Jurkat, Clone E6-1 (cell line): ENCODE results near the gene EMILIN1.

Experiments
- DNase-seq: peaks from one replicate; pipeline ENCODE4 v3.0.0-alpha.2; 2011; ENCODE audit warnings: low read depth, low spot score
- H3K4me3 ChIP-seq: 2 replicates; pipeline ENCODE4 v1.5.1; 2011; ENCODE audit warnings: mild to moderate bottlenecking, low read length, control low read depth, moderate library complexity

Gene EMILIN1

GRCh38 chr2:27087823-27088410 lies 9.5 kb downstream of the EMILIN1 start:
- H3K4me3 ChIP-seq = no peak overlapping the region
- no peak for DNase-seq

- no peak for DNase-seq
- H3K4me3 ChIP-seq = no peak overlapping the region
Measured at GRCh38 chr2:27088634-27089033, 10.2 kb downstream of the EMILIN1 start.

GRCh38 chr2:27089111-27089954 lies 10.9 kb downstream of the EMILIN1 start:
- H3K4me3 ChIP-seq = no peak overlapping the region
- DNase-seq = no peak

GRCh38 chr2:27091746-27092695 lies 13.6 kb downstream of the EMILIN1 start:
- DNase-seq = no peak
- H3K4me3 ChIP-seq = no peak overlapping the region

GRCh38 chr2:27092696-27093429 lies 14.4 kb downstream of the EMILIN1 start:
- no peak overlapping the region for H3K4me3 ChIP-seq
- no peak for DNase-seq

- no peak overlapping the region for H3K4me3 ChIP-seq
- DNase-seq = no peak
Measured at GRCh38 chr2:27093430-27094352, 15.3 kb downstream of the EMILIN1 start.

- no peak for DNase-seq
- no peak overlapping the region for H3K4me3 ChIP-seq
Measured at GRCh38 chr2:27094353-27094984, 16.1 kb downstream of the EMILIN1 start.

- H3K4me3 ChIP-seq = no peak overlapping the region
- no peak for DNase-seq
Measured at GRCh38 chr2:27095427-27095744, 17.0 kb downstream of the EMILIN1 start.

GRCh38 chr2:27095745-27096651 lies 17.6 kb downstream of the EMILIN1 start:
- peak overlapping the region; percentile 27 for H3K4me3 ChIP-seq
- peak; percentile 55 for DNase-seq

- DNase-seq = no peak
- no peak overlapping the region for H3K4me3 ChIP-seq
Measured at GRCh38 chr2:27096748-27097297, 18.4 kb downstream of the EMILIN1 start.

- DNase-seq = no peak
- no peak overlapping the region for H3K4me3 ChIP-seq
Measured at GRCh38 chr2:27097341-27097740, 18.9 kb downstream of the EMILIN1 start.

- no peak overlapping the region for H3K4me3 ChIP-seq
- DNase-seq = no peak
Measured at GRCh38 chr2:27099334-27099955, 21.0 kb downstream of the EMILIN1 start.

- no peak for DNase-seq
- H3K4me3 ChIP-seq = no peak overlapping the region
Measured at GRCh38 chr2:27100036-27100435, 21.6 kb downstream of the EMILIN1 start.

GRCh38 chr2:27102329-27102728 lies 23.9 kb downstream of the EMILIN1 start:
- no peak for DNase-seq
- no peak overlapping the region for H3K4me3 ChIP-seq

- no peak for DNase-seq
- H3K4me3 ChIP-seq = no peak overlapping the region
Measured at GRCh38 chr2:27105981-27106380, 27.6 kb downstream of the EMILIN1 start.

- no peak for DNase-seq
- no peak overlapping the region for H3K4me3 ChIP-seq
Measured at GRCh38 chr2:27108221-27108620, 29.8 kb downstream of the EMILIN1 start.
